ENCODE measurements around the gene TYMS.

GRCh38 chr18:666177-666576, 8.7 kb downstream of the TYMS start:
- TF ChIP-seq CTCF (IDR thresholded peaks at IDR 0.05) (no peak), POLR2A (IDR thresholded peaks at IDR 0.05) (no peak), POLR2AphosphoS5 (IDR thresholded peaks at IDR 0.05) (no peak), EP300 (IDR thresholded peaks at IDR 0.05) (no peak)
